Ishikawa (cell line): Measurements from ENCODE around the gene RPL18.

Experiments
- CEBPB ChIP-seq: IDR thresholded peaks from 2 replicates; pipeline ENCODE4 v1.6.1; 2012
- EGR1 ChIP-seq: IDR thresholded peaks from 2 replicates; pipeline ENCODE4 v1.6.1; 2012
- EP300 ChIP-seq: IDR thresholded peaks from 2 replicates; pipeline ENCODE4 v1.6.1; 2012; ENCODE audit warnings: borderline replicate concordance
- NFIC ChIP-seq: IDR thresholded peaks from 2 replicates; pipeline ENCODE4 v1.6.1; 2012
- TAF1 ChIP-seq: IDR thresholded peaks from 2 replicates; pipeline ENCODE4 v1.6.1; 2012; ENCODE audit warnings: low read depth, mild to moderate bottlenecking
- YY1 ChIP-seq: IDR thresholded peaks from 2 replicates; pipeline ENCODE4 v1.6.1; 2012; ENCODE audit warnings: low read depth
- TF ChIP-seq, protein P1 (sequence below): IDR thresholded peaks from 2 replicates; pipeline ENCODE4 v1.6.1; 2012
- TF ChIP-seq, protein P2 (sequence below): IDR thresholded peaks from 2 replicates; pipeline ENCODE4 v1.6.1; 2012; ENCODE audit warnings: low read depth, mild to moderate bottlenecking

DNA sequence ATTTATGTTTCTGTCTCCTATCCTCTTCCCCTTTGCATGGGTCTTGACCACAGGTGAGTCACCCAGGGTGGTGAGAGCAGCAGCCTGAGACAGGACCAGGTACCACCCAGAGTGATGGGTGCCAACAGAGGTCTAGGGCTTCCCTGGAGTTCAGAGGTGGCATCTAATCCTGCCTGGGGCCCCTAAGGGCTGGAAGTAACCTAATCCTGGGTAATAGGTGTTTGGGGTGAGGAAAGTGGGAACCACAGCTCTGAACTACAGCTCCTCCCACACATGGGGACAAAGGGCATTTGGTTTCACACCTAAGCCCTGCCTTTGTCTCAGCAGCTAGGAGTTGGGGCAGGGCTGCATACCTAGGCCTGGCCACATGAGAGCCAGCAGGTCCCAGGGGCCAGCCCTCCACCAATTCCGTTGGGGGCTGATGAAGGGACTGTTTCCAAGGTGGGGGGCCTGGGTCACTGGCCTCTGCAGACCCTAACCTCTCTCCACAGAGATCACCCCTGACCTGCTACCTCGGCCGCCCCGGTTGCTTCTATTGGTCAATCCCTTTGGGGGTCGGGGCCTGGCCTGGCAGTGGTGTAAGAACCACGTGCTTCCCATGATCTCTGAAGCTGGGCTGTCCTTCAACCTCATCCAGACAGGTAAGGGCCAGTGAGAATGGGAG lies 8.4 kb upstream of the RPL18 start:
- no peak for TF ChIP-seq TAF1
- TF ChIP-seq, protein P1, sequence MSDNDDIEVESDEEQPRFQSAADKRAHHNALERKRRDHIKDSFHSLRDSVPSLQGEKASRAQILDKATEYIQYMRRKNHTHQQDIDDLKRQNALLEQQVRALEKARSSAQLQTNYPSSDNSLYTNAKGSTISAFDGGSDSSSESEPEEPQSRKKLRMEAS: no peak
- no peak for TF ChIP-seq EP300
- TF ChIP-seq NFIC: no peak
- TF ChIP-seq YY1: no peak
- TF ChIP-seq, protein P2, sequence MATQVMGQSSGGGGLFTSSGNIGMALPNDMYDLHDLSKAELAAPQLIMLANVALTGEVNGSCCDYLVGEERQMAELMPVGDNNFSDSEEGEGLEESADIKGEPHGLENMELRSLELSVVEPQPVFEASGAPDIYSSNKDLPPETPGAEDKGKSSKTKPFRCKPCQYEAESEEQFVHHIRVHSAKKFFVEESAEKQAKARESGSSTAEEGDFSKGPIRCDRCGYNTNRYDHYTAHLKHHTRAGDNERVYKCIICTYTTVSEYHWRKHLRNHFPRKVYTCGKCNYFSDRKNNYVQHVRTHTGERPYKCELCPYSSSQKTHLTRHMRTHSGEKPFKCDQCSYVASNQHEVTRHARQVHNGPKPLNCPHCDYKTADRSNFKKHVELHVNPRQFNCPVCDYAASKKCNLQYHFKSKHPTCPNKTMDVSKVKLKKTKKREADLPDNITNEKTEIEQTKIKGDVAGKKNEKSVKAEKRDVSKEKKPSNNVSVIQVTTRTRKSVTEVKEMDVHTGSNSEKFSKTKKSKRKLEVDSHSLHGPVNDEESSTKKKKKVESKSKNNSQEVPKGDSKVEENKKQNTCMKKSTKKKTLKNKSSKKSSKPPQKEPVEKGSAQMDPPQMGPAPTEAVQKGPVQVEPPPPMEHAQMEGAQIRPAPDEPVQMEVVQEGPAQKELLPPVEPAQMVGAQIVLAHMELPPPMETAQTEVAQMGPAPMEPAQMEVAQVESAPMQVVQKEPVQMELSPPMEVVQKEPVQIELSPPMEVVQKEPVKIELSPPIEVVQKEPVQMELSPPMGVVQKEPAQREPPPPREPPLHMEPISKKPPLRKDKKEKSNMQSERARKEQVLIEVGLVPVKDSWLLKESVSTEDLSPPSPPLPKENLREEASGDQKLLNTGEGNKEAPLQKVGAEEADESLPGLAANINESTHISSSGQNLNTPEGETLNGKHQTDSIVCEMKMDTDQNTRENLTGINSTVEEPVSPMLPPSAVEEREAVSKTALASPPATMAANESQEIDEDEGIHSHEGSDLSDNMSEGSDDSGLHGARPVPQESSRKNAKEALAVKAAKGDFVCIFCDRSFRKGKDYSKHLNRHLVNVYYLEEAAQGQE: no peak
- no peak for TF ChIP-seq CEBPB
- TF ChIP-seq EGR1: no peak
